Body of pancreas (tissue), 4 donors: ENCODE measurements around the gene VASP. TPM values are rescaled to one million over a fixed set of nuclear protein-coding genes. Genes with fewer than 3 reads are reported as not detected.

Experiments
- ATAC-seq: fragments of 150-250 bp; one replicate; pipeline ENCODE4 v1.9.1; 2016
- DNase-seq, 4 donors: peaks; one replicate each; pipeline ENCODE4 v3.0.0-alpha.2; 2019
- H3K27ac ChIP-seq, 4 donors: fragments of 200-600 bp; sonication (generic); 1 replicate in 3 of 4; 2 replicates in 1 of 4; pipeline versions ENCODE4 v1.5.1 to v1.6.1; 2016 to 2019; ENCODE audit warnings: mild to moderate bottlenecking in 1 of 4, mixed read lengths in 1 of 4, moderate library complexity in 1 of 4
- H3K27me3 ChIP-seq, 2 donors: fragments of 200-600 bp; sonication (generic); one replicate each; pipeline ENCODE4 v1.6.0; 2016; ENCODE audit warnings: mild to moderate bottlenecking in 1 of 2
- H3K36me3 ChIP-seq, 2 donors: fragments of 200-600 bp; sonication (generic); replicated peaks in 1 of 2; 2 replicates each; pipeline ENCODE4 v1.5.1; 2016; ENCODE audit warnings: low read depth in 2 of 2; ENCODE audit not compliant: insufficient read depth in 1 of 2
- H3K4me1 ChIP-seq: fragments of 200-600 bp; sonication (generic); one replicate; pipeline ENCODE4 v1.6.0; 2016
- H3K4me3 ChIP-seq, 2 donors: fragments of 200-600 bp; sonication (generic); 1 replicate in 1 of 2; 2 replicates in 1 of 2; pipeline ENCODE4 v1.5.1; 2016 to 2019
- H3K9me3 ChIP-seq, 3 donors: fragments of 200-600 bp; sonication (generic); 1 replicate in 2 of 3; 2 replicates in 1 of 3; pipeline ENCODE4 v1.5.1; 2016
- POLR2A ChIP-seq, 3 donors: fragments of 450-650 bp; IDR thresholded peaks; one replicate each; pipeline ENCODE4 v1.6.1; 2016; ENCODE audit warnings: antibody characterized with exemption in 3 of 3, mild to moderate bottlenecking in 2 of 3
- WGBS, 2 donors: methylation state at CpG; one replicate each; pipeline ENCODE4 v1.1.5; 2017; 5-methylcytosine and 5-hydroxymethylcytosine counted together
- intact Hi-C: fragments of 100-400 bp; cut with DNase I; formaldehyde crosslinking; loops from one replicate; pipeline ENCODE4 v1.15.1; 2023
- total RNA-seq, 2 donors: library from RNA; depleted of rRNA; stranded (reverse); fragments of >200 nt; gene quantifications; one replicate each; pipeline ENCODE4 v1.1.0, GENCODE V29; 2016
- TF ChIP-seq, protein P1 (sequence below), 7 experiments: fragments of 450-650 bp in 4 of 7; fragments of 200-600 bp in 3 of 7; sonication (generic) in 3 of 7; IDR thresholded peaks; one replicate each; pipeline ENCODE4 v1.5.1; 2016 to 2019; ENCODE audit warnings: antibody characterized with exemption in 7 of 7

Gene VASP
- 10 to 100 TPM; 27.0 to 29.7 TPM for total RNA-seq

- WGBS, 2 donors = 0% methylated on average over 11 to 41 of the region's 65 CpGs
- intact Hi-C loops = no loop called here
- ATAC-seq = peak; percentile 76
- peaks cover 23% of the 10 kb centered on the region for H3K4me1 ChIP-seq
- no peaks in the 10 kb centered on the region for H3K36me3 ChIP-seq
- no peaks in the 10 kb centered on the region for H3K27me3 ChIP-seq
- peak; percentile 89 to 93 (median 90) for DNase-seq
- H3K27ac ChIP-seq = peak within 1 kb of the TSS; percentile 90 to 99 (median 94)
- no peaks in the 10 kb centered on the region for H3K9me3 ChIP-seq
- TF ChIP-seq, protein P1, sequence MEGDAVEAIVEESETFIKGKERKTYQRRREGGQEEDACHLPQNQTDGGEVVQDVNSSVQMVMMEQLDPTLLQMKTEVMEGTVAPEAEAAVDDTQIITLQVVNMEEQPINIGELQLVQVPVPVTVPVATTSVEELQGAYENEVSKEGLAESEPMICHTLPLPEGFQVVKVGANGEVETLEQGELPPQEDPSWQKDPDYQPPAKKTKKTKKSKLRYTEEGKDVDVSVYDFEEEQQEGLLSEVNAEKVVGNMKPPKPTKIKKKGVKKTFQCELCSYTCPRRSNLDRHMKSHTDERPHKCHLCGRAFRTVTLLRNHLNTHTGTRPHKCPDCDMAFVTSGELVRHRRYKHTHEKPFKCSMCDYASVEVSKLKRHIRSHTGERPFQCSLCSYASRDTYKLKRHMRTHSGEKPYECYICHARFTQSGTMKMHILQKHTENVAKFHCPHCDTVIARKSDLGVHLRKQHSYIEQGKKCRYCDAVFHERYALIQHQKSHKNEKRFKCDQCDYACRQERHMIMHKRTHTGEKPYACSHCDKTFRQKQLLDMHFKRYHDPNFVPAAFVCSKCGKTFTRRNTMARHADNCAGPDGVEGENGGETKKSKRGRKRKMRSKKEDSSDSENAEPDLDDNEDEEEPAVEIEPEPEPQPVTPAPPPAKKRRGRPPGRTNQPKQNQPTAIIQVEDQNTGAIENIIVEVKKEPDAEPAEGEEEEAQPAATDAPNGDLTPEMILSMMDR (IDR thresholded peaks at IDR 0.05) = peak in 3 of 7 experiments; percentile 1 to 5 (median 2)
- peak; percentile 91 to 97 (median 95) for TF ChIP-seq POLR2A (IDR thresholded peaks at IDR 0.05)
- H3K4me3 ChIP-seq = peak within 1 kb of the TSS; percentile 60 to 97
Observed at GRCh38 chr19:45506989-45507871, at the start of gene VASP. Gene VASP (plus strand): TSS chr19:45507479. CDS start chr19:45507772, 293 bp downstream.

DNA sequence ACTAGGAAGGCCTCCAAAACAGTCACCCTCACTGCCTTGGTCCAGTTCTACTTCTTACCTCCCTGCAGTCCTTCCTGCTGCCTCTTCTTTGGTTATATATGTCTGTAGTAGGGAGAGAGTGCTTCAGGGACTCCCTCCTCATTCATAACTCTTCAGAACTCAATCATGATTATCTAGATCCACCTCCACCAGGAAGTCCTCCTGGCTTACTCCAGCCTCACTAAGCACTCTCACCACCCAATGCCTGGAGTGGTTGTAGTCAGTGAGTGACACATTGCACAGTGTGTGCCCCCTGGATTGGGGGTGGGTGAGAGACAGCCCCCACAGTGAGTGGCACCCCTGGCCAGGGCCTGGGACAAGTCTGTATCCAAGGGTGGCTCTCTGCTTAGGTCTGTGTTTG lies 49.5 kb upstream of the VASP start:
- Histone ChIP-seq H3K4me3 (no peak overlapping the region), H3K4me1 (peaks cover 25% of the 10 kb centered on the region), H3K27ac (no peak overlapping the region), H3K36me3 (no peaks in the 10 kb centered on the region), H3K9me3 (no peaks in the 10 kb centered on the region), H3K27me3 (no peaks in the 10 kb centered on the region)
- DNase-seq = no peak
- TF ChIP-seq POLR2A (IDR thresholded peaks at IDR 0.05) = no peak
- TF ChIP-seq, protein P1 (IDR thresholded peaks at IDR 0.05) = no peak
- intact Hi-C loops = no loop called here
- ATAC-seq = no peak

- no peak for ATAC-seq
- Histone ChIP-seq H3K4me1 (peaks cover 7% of the 10 kb centered on the region), H3K9me3 (no peaks in the 10 kb centered on the region), H3K27ac (no peak overlapping the region), H3K27me3 (no peaks in the 10 kb centered on the region), H3K36me3 (no peaks in the 10 kb centered on the region), H3K4me3 (no peak overlapping the region)
- WGBS, 2 donors = 45 to 63% methylated on average over 6 to 8 of the region's 8 CpGs
- TF ChIP-seq, protein P1 (IDR thresholded peaks at IDR 0.05) = no peak
- TF ChIP-seq POLR2A (IDR thresholded peaks at IDR 0.05) = no peak
- intact Hi-C loops = no loop called here
- DNase-seq = no peak
Observed at GRCh38 chr19:45460807-45461347, 46.4 kb upstream of the VASP start.

GRCh38 chr19:45462174-45462573 lies 45.1 kb upstream of the VASP start:
- intact Hi-C loops = no loop called here
- H3K4me3 ChIP-seq = no peak overlapping the region
- no peaks in the 10 kb centered on the region for H3K9me3 ChIP-seq
- no peaks in the 10 kb centered on the region for H3K36me3 ChIP-seq
- H3K27ac ChIP-seq = no peak overlapping the region
- DNase-seq (no peak), ATAC-seq (no peak)
- no peaks in the 10 kb centered on the region for H3K27me3 ChIP-seq
- 44 to 45% methylated on average over 4 of the region's 4 CpGs for WGBS, 2 donors
- TF ChIP-seq POLR2A (IDR thresholded peaks at IDR 0.05) = no peak
- TF ChIP-seq, protein P1 (IDR thresholded peaks at IDR 0.05) = no peak
- peaks cover 3% of the 10 kb centered on the region for H3K4me1 ChIP-seq
